OCI-LY1 (cell line): Measurements from ENCODE around the gene EML5.
"Not testable (repeated sequence)": the region's sequence is repeated elsewhere in the genome, so short reads cannot be mapped to it uniquely, and the experiment has no call there.

Experiments
- H2AFZ ChIP-seq: fragments of 200-600 bp; sonication (generic), shearing (Covaris generic); 2 replicates; pipeline ENCODE4 v1.6.0; 2014; ENCODE audit warnings: antibody characterized with exemption, mild to moderate bottlenecking, low read length
- H3F3A ChIP-seq: fragments of 200-600 bp; sonication (generic), shearing (Covaris generic); 2 replicates; pipeline ENCODE4 v1.6.0; 2014; ENCODE audit warnings: mild to moderate bottlenecking, antibody characterized with exemption, low read length, moderate library complexity; ENCODE audit not compliant: insufficient read depth
- H3K27ac ChIP-seq: fragments of 200-600 bp; sonication (generic); 2 replicates; pipeline ENCODE4 v1.5.1; 2014; ENCODE audit warnings: low read length, mixed run types, mild to moderate bottlenecking, low read depth; ENCODE audit not compliant: poor library complexity, severe bottlenecking
- H3K27me3 ChIP-seq: fragments of 200-600 bp; sonication (generic); 2 replicates; pipeline ENCODE4 v1.6.0; 2014; ENCODE audit warnings: antibody characterized with exemption, mild to moderate bottlenecking, low read length, moderate library complexity; ENCODE audit not compliant: insufficient read depth
- H3K36me3 ChIP-seq: fragments of 200-600 bp; sonication (generic); 2 replicates; pipeline ENCODE4 v1.6.1; 2014; ENCODE audit warnings: mild to moderate bottlenecking, antibody characterized with exemption, low read length, moderate library complexity, mixed read lengths; ENCODE audit not compliant: insufficient read depth
- H3K4me1 ChIP-seq: fragments of 200-600 bp; sonication (generic); 2 replicates; pipeline ENCODE4 v1.5.1; 2014; ENCODE audit warnings: mild to moderate bottlenecking, low read length, moderate library complexity; ENCODE audit not compliant: insufficient read depth, severe bottlenecking
- H3K4me2 ChIP-seq: fragments of 200-600 bp; sonication (generic), shearing (Covaris generic); 2 replicates; pipeline ENCODE4 v1.6.1; 2014; ENCODE audit warnings: low read length
- H3K4me3 ChIP-seq: fragments of 200-600 bp; sonication (generic); 2 replicates; pipeline ENCODE4 v1.5.1; 2014; ENCODE audit warnings: low read length, low read depth, mild to moderate bottlenecking, mixed read lengths; ENCODE audit not compliant: poor library complexity, severe bottlenecking
- H3K79me2 ChIP-seq: fragments of 200-600 bp; shearing (Covaris generic); 2 replicates; pipeline ENCODE4 v1.6.1; 2016; ENCODE audit warnings: mixed run types, low read length, mixed read lengths; ENCODE audit not compliant: insufficient read depth
- H3K9ac ChIP-seq: fragments of 200-600 bp; sonication (generic), shearing (Covaris generic); 2 replicates; pipeline ENCODE4 v1.6.1; 2014; ENCODE audit warnings: mild to moderate bottlenecking, low read length, mixed read lengths
- H3K9me2 ChIP-seq: fragments of 200-600 bp; sonication (generic), shearing (Covaris generic); 2 replicates; pipeline ENCODE4 v1.6.1; 2014; ENCODE audit warnings: low read depth, mild to moderate bottlenecking, low read length, mixed read lengths
- H3K9me3 ChIP-seq: fragments of 200-600 bp; shearing (Covaris generic); 2 replicates; pipeline ENCODE4 v1.6.1; 2014; ENCODE audit warnings: low read length, mixed read lengths
- H4K20me1 ChIP-seq: fragments of 200-600 bp; sonication (generic), shearing (Covaris generic); 2 replicates; pipeline ENCODE4 v1.6.0; 2016; ENCODE audit warnings: mild to moderate bottlenecking, low read length; ENCODE audit not compliant: insufficient read depth
- CTCF ChIP-seq: fragments of 200-600 bp; sonication (generic), shearing (Covaris generic); IDR thresholded peaks from 2 replicates; pipeline ENCODE4 v1.5.1; 2017; ENCODE audit warnings: mild to moderate bottlenecking, antibody characterized with exemption, low read length, moderate library complexity, mixed read lengths
- EZH2 ChIP-seq: fragments of 200-600 bp; sonication (generic), shearing (Covaris generic); IDR thresholded peaks from 2 replicates; pipeline ENCODE4 v1.8.0; 2017; ENCODE audit warnings: borderline replicate concordance, mixed run types, mild to moderate bottlenecking, antibody characterized with exemption, low read length, moderate library complexity, mixed read lengths

EML5 gene

DNA sequence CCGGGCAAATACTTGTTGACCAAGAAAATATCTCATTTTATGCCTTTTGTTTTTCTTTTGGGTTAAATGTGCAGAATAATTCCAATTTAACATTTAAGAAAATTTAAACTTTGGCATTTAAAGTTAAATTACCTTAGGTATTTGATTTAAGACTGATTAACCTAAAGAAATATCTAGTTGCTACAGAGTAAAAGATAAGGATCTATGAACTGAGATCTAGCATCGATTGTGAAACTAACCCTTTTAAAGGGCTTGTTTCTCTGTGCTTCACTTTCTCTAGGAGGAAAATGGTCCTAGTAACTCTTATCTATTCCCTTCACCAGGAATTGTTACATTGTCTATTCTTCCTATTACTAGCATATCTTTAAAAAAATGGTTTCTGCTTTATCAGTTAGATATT, 29.1 kb upstream of the EML5 start:
- H3K4me3 ChIP-seq, result no peak overlapping the region
- no peak overlapping the region for H3K27ac ChIP-seq
- H3K79me2 ChIP-seq, result no peaks in the 10 kb centered on the region
- H3K9me3 ChIP-seq, result no peaks in the 10 kb centered on the region
- H3K4me1 ChIP-seq, result peaks cover 10% of the 10 kb centered on the region
- H3K9ac ChIP-seq, result no peak overlapping the region
- H3K36me3 ChIP-seq, result no peaks in the 10 kb centered on the region
- H3K4me2 ChIP-seq, result no peak overlapping the region
- H4K20me1 ChIP-seq, result no peaks in the 10 kb centered on the region
- H3F3A ChIP-seq, result no peaks in the 10 kb centered on the region
- no peaks in the 10 kb centered on the region for H3K9me2 ChIP-seq
- H2AFZ ChIP-seq, result no peak overlapping the region
- no peaks in the 10 kb centered on the region for H3K27me3 ChIP-seq
- TF ChIP-seq CTCF (no peak), EZH2 (no peak)

- no peaks in the 10 kb centered on the region for H3K79me2 ChIP-seq
- H2AFZ ChIP-seq, result no peak overlapping the region
- no peak for TF ChIP-seq CTCF
- TF ChIP-seq EZH2, result no peak
- no peaks in the 10 kb centered on the region for H3F3A ChIP-seq
- H3K4me2 ChIP-seq, result no peak overlapping the region
- no peaks in the 10 kb centered on the region for H3K36me3 ChIP-seq
- H4K20me1 ChIP-seq, result no peaks in the 10 kb centered on the region
- no peaks in the 10 kb centered on the region for H3K9me3 ChIP-seq
- H3K27me3 ChIP-seq, result no peaks in the 10 kb centered on the region
- H3K4me1 ChIP-seq, result peaks cover 10% of the 10 kb centered on the region
- H3K27ac ChIP-seq, result no peak overlapping the region
- no peak overlapping the region for H3K4me3 ChIP-seq
- H3K9me2 ChIP-seq, result no peaks in the 10 kb centered on the region
- H3K9ac ChIP-seq, result no peak overlapping the region
These were observed 28.6 kb upstream of the EML5 start for GRCh38 chr14:88821378-88821777.

- H3K9ac ChIP-seq, H3F3A ChIP-seq, H2AFZ ChIP-seq, H3K27me3 ChIP-seq, H4K20me1 ChIP-seq, H3K9me2 ChIP-seq, H3K4me3 ChIP-seq, H3K27ac ChIP-seq, H3K79me2 ChIP-seq, H3K4me2 ChIP-seq, H3K9me3 ChIP-seq, H3K4me1 ChIP-seq, H3K36me3 ChIP-seq: not testable (repeated sequence)
These were observed 26.9 kb upstream of the EML5 start for GRCh38 chr14:88819674-88820073.

DNA sequence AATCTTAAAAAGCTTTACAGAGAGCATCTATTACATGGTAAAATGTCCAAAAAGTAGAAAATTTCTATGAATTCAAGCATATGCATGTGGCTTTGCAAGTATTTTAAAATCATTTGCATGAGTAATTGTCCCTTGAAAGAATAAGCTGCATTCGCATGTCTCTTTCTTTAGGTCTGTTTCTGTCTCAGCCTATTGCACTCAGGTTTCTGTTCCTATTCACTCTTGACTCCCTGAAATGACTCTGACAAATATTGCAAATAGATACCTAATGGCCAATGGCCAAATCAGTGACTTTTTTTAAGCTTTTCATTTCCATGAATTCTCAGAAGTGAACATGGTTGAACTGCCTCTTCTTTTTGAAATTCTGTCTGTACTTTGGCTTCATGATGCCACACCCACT, 25.3 kb upstream of the EML5 start:
- Histone ChIP-seq H3K4me2 (no peak overlapping the region), H2AFZ (no peak overlapping the region), H3K9me2 (no peaks in the 10 kb centered on the region), H3K9me3 (no peaks in the 10 kb centered on the region), H4K20me1 (no peaks in the 10 kb centered on the region), H3K27ac (no peak overlapping the region), H3K36me3 (no peaks in the 10 kb centered on the region), H3K27me3 (no peaks in the 10 kb centered on the region), H3K9ac (no peak overlapping the region), H3F3A (no peaks in the 10 kb centered on the region), H3K4me1 (no peaks in the 10 kb centered on the region), H3K4me3 (no peak overlapping the region), H3K79me2 (no peaks in the 10 kb centered on the region)
- TF ChIP-seq CTCF (no peak), EZH2 (no peak)
